Sciatic nerve (tissue), 2 donors: ENCODE results near the gene MTTP. TPM values are rescaled to one million over a fixed set of nuclear protein-coding genes. Genes with fewer than 3 reads are reported as not detected.
"Not testable (repeated sequence)": the region's sequence is repeated elsewhere in the genome, so short reads cannot be mapped to it uniquely, and the experiment has no call there.

Experiments used
- ATAC-seq: fragments of 200-7000 bp; cut with Tn5 transposase; one replicate; pipeline ENCODE4 v1.9.1; 2020; ENCODE audit warnings: mild to moderate bottlenecking, moderate library complexity
- DNase-seq: peaks from one replicate; pipeline ENCODE4 v3.0.0-alpha.2; 2020; ENCODE audit warnings: low spot score
- intact Hi-C: fragments of 100-400 bp; cut with DNase I; formaldehyde crosslinking; loops from one replicate; pipeline ENCODE4 v1.14.2; 2022
- total RNA-seq: library from RNA; stranded (reverse); fragmentation: NEBNext Ultra II Directional; extraction: Animal tissue kit (Norgen Biotek cat#: 25700); gene quantifications from one replicate; pipeline ENCODE4 v1.2.1, GENCODE V29; 2021
- donor health status: DM: no; HTN: no; CAD: no.
- donor health status: DM: no; HTN: no; CAD: no.

Gene MTTP
- total RNA-seq = 0.49 TPM

DNA sequence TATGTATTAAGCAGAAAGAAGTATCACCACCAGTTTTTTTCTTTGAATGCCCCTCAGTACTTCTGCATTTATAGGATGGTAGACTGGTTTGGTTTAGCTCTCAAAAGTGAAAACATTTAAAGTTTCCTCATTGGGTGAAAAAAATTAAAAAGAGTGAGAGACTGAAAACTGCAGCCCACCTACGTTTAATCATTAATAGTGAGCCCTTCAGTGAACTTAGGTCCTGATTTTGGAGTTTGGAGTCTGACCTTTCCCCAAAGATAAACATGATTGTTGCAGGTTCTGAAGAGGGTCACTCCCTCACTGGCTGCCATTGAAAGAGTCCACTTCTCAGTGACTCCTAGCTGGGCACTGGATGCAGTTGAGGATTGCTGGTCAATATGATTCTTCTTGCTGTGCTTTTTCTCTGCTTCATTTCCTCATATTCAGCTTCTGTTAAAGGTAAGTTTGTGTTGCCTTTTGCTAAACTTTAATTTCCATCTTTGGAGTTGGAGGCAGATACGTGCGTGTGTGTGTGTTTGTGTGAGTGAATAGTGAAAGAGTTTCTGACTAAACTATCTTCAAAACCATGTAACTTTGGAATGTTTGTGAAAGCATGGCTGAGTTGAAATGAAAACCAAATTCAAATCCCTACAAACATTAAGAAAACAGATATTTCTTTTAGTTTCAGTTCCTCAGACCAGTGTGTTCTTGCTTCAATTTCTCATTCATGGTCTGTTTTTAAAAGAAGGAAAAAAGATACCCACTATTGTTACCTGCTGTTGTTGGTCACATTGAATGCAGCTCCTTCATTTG, at the start of gene MTTP:
Gene MTTP (plus strand): TSS at position 295 of the 795 bp plus-strand sequence. CDS start 86 bp downstream, at position 381.
- no peak for ATAC-seq
- intact Hi-C loops = no loop called here
- no peak for DNase-seq

GRCh38 chr4:99529228-99529627, 45.4 kb upstream of the MTTP start:
- ATAC-seq (no peak), DNase-seq (no peak)
- intact Hi-C loops = no loop called here

- ATAC-seq = no peak
- intact Hi-C loops = no loop called here
- DNase-seq = no peak
Observed at GRCh38 chr4:99529956-99530355, 44.7 kb upstream of the MTTP start.

GRCh38 chr4:99534699-99535098, 39.9 kb upstream of the MTTP start:
- ATAC-seq, intact Hi-C loops, DNase-seq: not testable (repeated sequence)

DNA sequence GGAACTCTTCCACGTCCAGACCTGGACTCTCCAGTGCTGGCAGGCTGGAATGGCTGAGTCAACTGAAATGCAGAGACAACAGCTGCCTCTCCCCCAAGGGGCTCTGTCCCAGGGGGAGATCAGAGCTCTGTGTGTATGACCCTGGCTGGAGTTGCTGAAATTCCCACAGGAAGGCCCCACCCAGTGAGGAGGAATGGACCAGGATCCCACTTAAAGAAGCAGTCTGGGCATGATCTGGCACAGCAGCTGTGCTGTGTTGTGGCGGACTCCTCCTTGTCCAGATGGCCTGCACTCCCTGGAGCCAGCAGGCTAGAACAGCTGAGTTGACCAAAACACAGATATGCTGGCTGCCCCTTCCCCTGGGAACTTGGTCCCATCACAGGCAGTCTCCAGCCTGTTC, 38.4 kb upstream of the MTTP start:
- intact Hi-C loops = no loop called here
- DNase-seq (no peak), ATAC-seq (no peak)

GRCh38 chr4:99536848-99537247, 37.8 kb upstream of the MTTP start:
- no peak for DNase-seq
- no peak for ATAC-seq
- intact Hi-C loops = no loop called here

DNA sequence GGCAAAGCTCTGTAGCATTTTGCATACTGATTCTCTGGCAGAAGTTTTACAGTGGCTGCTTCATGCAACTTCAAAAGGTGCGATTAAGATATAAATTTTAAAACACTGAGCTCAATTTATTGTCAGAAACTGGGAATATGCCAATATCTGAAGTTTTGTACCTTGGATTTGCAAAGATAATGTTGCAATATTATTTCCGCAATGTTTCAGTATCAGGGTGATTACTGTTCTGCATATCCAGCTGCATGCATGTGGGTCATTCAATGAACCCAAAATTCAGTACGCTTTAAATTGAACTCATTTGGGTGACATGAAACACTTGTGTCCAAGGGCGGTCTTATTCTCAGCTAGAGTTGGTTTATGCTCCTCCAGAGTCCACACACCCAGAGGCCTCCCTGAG, 37.0 kb upstream of the MTTP start:
- DNase-seq (no peak), ATAC-seq (no peak)
- intact Hi-C loops = no loop called here

DNA sequence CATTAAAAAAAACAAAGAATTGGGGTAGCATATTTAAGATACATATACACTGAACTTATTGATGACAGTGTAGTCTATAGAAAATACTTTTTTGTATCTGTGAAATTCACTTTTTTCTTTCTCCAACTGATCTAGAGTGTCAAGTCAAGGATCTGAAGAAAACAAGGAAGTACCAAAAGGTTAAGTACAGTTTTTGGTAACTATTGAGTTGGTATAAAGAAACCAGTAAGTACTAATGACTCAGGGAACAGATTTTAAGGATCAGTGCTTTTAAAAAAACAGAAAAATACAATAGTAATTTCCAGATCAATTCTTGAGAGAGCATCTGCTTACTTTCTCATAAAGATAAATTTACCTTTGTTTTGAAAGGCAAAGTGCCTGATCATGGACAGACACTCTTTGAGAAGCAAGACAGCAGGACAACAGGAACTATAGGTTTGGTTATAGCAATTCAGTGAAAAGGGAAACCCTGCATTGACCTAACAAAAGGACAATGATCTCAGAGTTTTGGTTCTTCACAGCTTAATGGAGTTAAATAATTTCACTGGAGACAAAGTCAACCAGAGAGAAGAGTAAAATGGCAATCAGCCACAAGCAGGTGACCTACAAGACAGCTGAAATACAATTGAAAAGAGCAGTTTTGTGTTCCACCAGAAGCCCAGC, 34.2 kb upstream of the MTTP start:
- ATAC-seq (no peak), DNase-seq (no peak)
- intact Hi-C loops = no loop called here

DNA sequence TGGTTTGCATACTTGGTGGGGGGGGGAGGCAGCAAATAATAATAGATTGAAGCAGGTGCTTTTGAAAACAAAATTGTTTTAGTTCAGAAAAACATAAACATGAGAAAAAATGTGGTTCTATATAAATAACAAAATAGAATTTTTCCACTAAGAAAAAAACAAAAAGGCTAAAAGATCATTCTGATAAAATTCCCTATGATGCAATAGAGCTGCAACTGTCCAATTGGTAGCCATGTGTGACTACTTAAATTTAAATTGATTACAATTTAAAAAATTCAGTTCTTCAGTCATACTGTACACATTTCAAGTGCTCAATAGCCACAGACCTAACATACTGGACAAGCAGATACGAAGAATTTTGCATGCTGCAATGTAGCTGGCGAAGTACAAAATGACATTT, 21.8 kb upstream of the MTTP start:
- ATAC-seq (no peak), DNase-seq (no peak)
- intact Hi-C loops = no loop called here

DNA sequence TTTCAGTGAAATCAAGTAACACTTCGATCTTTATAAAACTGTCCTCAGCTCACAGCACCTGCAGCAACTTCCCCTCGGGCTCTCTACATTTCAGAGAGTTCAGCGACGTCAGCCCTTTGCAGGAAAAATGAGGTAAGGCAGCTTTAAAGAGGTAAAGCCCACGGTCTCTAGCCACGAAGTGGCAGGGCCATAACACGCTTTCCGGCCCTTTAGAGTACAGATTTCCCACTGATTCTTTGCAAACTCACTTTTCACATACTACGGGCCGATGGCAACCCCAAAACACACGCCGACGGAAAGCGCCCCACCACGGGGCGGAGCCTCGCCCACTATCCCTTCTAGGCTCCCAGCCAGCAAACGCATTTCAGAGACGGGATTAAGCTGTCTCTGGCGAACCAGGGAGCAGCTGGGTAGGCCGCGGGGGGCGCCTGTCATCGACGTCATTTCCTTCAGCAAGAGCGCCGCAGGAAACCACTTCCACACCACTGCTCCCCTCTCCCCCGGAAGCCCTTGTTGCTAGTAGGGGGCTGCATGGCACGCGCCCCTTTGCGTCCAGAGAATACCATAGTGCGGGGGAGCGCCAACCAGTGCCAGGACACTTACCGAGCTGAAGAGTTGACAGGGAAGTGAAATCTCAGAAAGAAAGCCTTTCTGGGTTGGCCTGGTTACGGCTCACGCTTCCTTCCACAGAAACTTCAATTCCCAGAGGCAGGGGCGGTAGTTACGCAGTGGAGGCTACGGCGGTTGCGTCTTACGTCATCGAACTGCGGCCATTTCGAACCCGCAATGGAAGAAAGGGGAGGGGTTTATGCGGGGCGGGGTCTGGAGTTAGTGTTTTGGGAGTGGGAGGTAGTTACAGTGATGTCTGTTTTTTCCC, 11.1 kb upstream of the MTTP start, which contains the start of gene TRMT10A:
Gene TRMT10A (minus strand): TSS at position 730 of the 877 bp plus-strand sequence. CDS start 4,701 bp downstream, outside the sequence.
- DNase-seq (peak; percentile 99), ATAC-seq (peak; percentile 99)
- intact Hi-C loops = no loop called here

DNA sequence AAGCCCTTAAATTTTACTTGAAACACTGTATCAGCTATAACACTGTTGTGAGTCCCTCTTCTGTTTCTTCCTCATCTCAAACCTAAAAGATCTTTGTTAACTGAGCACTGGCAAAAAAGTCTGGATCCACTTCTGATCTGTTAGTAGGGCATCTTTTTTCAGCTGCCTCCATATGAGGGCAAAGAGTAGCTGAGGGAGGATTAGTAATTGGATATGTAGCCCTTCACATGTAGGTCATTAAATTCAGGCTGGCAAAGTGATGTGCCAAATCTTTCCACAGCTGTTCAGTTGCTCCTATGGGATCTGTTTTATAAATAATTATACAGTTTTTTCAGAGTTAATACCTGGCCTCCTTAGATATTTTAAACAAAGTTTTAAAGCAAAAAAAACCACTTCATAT, 9.7 kb upstream of the MTTP start:
- ATAC-seq (no peak), DNase-seq (no peak)
- intact Hi-C loops = no loop called here

GRCh38 chr4:99571883-99572282, 2.7 kb upstream of the MTTP start:
- intact Hi-C loops = no loop called here
- ATAC-seq (no peak), DNase-seq (no peak)

- DNase-seq = no peak
- ATAC-seq = no peak
- intact Hi-C loops = no loop called here
Observed at GRCh38 chr4:99572527-99573240, 1.9 kb upstream of the MTTP start.

GRCh38 chr4:99573735-99574368, 772 bp upstream of the MTTP start:
- DNase-seq = no peak
- no peak for ATAC-seq
- intact Hi-C loops = no loop called here

GRCh38 chr4:99578714-99579113, 4.1 kb downstream of the MTTP start:
- ATAC-seq (no peak), DNase-seq (no peak)
- intact Hi-C loops = no loop called here

GRCh38 chr4:99585516-99585915, 10.9 kb downstream of the MTTP start:
- ATAC-seq (no peak), DNase-seq (no peak)
- intact Hi-C loops = no loop called here

- ATAC-seq (no peak), DNase-seq (no peak)
- intact Hi-C loops = no loop called here
Observed at GRCh38 chr4:99586322-99586721, 11.7 kb downstream of the MTTP start.

GRCh38 chr4:99586797-99587196, 12.2 kb downstream of the MTTP start:
- ATAC-seq (no peak), DNase-seq (no peak)
- intact Hi-C loops = no loop called here

- no peak for DNase-seq
- no peak for ATAC-seq
- intact Hi-C loops = no loop called here
Observed at GRCh38 chr4:99587309-99587708, 12.7 kb downstream of the MTTP start.
